Erythroblast (primary cell): ENCODE results near the gene ALAS1.

Source experiments
- DNase-seq, 2 experiments: peaks; one replicate each; lab custom pipeline; 2025; lab: John Stamatoyannopoulos, UW
- GATA1 ChIP-seq: IDR thresholded peaks from 2 replicates; pipeline ENCODE4 v1.6.1; 2011; ENCODE audit warnings: low read depth, mild to moderate bottlenecking, control low read depth, low read length, moderate library complexity
- POLR2A ChIP-seq: IDR thresholded peaks from 2 replicates; pipeline ENCODE4 v1.6.1; 2011; ENCODE audit warnings: mild to moderate bottlenecking, low read length

Gene ALAS1

DNA sequence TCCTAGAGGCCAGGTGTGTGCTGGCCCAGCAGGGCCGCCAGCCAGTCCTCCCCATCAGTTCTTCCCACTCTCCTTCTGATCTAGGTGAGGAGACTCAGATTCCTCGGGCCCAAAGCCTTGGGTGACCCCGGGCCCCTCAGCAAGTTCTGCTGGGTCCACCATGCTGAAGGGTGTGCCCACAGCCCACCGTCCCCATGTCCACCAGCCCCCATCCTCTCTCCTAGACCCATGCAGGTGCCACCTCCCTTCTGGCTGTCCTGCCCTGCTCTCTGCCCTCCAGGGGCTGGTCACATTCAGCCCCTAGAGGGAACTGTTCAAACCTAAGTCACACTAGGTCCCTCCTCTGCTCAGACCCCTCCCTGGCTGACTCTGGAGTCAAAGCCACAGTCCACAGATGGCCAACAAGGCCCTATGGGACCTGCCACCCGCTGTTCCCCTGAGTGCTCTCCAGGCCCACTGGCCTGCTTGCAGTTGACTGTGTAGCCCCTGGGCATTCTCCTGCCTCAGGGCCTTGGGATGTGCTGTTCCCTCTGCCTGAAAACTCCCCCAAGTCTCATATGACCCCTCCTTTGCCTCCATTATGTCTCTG is 28.4 kb downstream of the ALAS1 start:
- no peak for DNase-seq
- TF ChIP-seq POLR2A (no peak), GATA1 (no peak)

DNA sequence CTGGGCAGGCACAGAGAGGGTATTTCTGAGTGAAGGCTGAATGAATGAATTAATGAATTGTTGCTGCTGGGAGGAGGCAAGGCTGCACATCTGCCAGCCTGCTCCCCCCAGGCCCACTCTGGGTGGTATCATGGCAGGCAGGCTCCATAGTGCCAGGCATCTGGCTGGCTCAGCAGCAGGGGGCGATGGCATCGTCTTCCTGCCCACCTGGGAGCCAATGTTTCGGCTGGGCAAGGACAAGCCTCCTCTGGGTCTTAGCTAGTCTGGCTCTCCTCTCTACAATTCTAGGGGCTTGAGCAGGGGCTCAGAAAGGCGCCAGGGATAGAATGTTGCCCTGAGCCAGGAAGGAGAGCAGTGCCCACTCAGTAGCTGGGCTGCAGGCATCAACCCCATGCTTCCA is 29.2 kb downstream of the ALAS1 start:
- DNase-seq, result no peak
- TF ChIP-seq POLR2A, result no peak
- no peak for TF ChIP-seq GATA1

DNA sequence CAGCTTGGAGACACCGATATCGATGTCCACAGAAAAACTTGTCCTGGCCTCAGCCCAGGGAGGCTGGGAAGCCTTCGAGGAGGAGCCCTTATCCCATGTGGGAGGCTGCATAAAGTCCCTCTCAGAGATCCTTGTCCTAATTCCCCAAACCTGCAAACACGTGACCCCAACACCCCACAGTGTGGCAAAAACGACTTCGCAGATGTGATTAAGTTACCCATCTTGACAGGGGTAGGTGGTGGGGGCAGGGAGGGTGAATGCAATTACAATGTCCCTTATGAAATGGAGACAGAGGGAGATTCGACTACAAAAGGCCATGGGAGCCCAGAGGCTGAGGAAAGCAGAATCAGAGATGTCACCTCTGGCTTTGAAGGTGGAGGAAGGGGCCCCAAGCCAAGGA is 29.8 kb downstream of the ALAS1 start:
- no peak for TF ChIP-seq GATA1
- no peak for TF ChIP-seq POLR2A
- DNase-seq, result no peak

DNA sequence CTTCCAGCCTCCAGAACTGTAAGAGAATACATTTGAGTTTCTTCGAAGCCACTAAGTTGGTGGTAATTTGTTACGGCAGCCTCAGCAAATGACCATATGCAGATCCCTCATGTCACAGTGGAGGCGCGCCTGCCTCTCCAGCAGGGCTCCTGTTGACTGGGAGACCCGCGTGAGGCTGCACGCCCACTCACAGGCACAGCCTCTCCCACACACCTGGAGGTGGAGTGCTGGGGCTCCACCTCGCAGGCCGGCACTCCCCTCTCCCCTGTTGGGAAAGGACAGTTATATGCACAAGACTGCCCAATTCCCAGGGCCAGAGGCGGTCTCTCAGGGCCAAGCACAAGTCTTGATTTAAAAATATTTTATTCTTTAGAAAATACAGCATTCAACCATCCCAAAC is 30.3 kb downstream of the ALAS1 start:
- TF ChIP-seq POLR2A, result no peak
- DNase-seq, result no peak

DNA sequence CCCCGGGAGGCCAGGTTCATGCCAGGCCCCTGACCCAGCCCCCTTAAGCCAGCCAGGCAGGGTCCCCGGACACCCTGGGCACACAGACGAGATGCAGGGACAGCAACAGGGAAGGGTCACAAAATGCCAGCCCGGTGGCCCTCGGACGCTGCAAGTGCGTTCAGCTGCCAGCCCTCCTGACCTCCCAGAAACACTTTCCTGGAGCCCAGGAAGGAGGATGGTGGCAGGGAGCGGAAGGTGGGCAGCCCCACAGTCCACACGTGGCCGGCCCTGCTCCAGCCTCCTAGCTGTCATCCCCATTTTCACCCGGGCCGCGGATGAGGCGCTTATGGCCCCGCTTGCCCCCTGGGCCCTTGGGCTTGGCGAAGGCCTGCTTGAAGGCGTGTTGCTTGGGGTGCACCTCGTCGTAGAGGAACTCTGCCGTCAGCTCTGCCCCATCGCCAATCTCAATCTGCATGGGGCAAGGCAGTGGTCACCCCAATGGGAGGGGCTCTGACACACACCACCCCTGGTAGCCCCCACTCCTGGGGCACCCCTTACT is 30.9 kb downstream of the ALAS1 start:
- TF ChIP-seq POLR2A (no peak), GATA1 (no peak)
- no peak for DNase-seq

DNA sequence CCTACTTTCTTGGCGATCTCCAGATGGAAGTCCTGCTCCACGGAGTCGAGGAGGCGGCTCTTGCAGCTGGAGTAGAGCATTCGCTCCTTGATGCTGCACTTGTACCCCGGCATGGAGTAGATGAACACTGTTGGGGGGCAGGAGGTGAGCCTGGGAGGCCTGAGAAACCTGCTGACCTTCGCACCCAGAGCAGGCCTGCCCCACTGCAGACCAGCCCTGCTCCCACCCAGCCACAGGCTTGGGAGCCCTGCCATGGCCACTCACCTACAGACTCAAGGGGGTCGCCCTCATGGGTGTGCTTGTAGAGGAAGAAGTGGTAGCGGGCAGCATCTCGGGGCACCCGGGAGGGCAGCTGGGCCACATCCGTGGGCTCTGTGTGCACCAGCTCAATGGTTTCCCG is 31.7 kb downstream of the ALAS1 start:
- DNase-seq, result no peak
- TF ChIP-seq POLR2A, result no peak
- no peak for TF ChIP-seq GATA1

DNA sequence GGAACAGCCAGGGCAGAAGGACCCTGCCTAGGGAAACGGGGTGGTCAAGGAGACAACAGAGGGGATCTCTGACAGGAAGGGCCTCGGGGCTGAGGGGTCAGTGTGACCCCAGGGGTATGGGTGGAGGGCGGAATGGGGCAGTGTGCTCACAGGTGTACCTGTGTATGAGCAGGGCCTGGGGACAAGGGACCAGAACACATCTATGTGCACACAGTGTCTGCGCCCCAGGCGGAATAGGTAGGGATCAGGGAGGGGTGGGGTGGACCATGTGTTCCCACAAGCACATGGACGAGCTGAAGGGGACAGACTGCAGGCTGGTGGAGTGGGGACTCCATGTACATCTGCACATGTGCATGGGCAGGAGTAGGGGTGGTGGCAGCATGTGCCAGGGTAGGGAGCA is 32.5 kb downstream of the ALAS1 start:
- no peak for DNase-seq
- TF ChIP-seq GATA1 (no peak), POLR2A (no peak)

DNA sequence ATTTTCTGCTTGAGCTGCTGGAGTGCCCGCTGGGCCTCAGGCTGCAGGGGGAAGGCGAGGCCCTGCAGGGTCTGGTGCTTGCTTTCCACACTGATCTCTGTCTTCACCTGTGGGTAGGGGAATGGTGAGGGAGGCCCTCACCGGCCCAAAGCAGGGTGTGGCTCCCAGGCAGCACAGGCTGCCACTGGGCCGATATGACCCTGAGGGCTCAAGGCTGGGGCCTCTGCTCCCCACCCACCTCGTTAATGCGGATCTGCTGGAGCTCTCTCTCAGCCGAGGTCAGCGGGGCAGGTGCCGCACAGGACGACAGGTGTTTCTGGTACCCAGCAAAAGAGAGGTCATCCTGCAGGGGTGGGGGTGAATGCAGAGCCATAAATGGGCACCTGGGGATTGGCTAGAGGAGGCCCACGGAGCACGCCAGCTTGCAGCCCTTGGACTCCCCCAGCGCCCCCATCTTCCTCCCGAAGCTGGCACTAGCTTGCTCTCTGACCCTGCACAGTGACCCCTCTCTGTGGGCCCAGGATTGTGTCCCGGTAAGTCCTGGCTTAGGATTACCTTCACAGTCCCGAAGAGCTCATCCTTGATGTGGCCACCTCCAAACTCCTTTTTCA is 33.0 kb downstream of the ALAS1 start:
- TF ChIP-seq GATA1, result no peak
- no peak for TF ChIP-seq POLR2A

DNA sequence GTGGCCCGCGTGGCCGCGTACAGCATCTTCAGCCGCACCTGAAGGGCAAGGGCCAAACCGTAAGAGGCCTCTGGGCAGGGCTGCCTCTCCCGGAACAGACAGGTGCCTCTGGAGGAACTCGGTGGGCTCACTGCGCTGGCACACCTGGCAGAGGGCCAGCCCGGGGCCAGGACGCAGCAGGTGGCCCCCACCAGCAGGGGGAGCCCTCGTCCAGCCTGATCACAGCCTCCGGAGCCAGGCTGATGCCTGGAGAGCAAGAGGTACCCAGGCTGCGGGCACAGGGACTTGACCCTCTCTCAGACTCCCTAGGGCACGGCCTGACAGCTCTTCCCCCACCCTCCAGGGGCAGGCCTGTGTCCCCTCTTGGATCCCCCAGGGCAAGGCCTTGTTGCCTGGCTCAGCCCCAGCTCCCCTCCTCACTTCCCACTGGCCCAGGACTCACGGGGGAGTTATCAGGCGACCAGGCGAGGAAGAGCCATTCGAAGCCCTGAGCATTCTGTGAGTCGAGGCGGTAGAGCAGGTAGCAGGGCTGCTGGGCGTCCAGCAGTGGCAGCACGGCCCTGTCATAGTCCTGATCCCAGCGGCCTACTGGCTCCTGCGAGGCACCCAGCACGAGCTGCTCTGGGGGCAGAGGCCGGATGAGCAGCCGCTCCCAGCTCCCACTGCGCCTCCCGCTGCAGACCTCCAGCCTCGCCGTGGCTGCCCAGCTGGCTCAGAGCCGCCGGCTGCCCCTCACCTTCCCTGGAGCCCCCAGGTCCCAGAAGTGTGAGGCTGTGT is 33.7 kb downstream of the ALAS1 start:
- TF ChIP-seq POLR2A (no peak), GATA1 (no peak)
- DNase-seq, result peak; percentile 79 to 91

More for the DNA sequence above, 33.0 kb downstream of the ALAS1 start:
- DNase-seq, result no peak

DNA sequence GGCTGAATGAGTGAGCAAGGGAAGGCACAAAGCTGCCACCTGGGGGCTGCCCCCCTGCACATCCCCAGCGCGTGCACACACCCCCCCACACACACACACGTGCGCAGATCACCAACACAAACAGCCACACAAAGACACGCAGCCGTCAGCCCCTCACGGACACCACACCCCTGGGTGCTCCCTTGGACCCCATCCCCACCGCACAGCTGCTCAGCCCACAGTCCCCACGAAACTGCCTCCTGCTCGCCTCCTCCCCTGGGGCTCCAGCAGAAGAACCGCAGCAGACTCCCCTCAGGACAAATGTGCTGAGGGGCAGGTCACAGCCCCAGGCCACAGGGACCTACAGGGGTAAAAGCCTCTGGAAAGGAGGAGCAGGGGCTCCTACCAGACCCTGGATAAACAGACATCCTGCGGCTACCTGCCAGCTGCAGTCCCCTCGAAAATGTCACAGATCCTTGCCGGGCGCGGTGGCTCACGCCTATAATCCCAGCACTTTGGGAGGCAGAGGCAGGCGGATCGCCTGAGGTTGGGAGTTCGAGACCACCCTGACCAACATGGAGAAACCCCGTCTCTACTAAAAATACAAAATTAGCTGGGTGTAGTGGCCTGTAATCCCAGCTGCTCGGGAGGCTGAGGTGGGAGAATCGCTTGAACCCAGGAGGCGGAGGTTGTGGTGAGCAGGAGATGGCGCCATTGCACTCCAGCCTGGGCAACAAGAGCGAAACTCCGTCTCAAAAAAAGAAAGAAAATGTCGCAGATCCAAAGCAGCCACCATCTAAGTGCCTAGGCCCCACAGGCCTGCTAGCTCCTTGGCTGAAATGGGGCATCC is 34.5 kb downstream of the ALAS1 start:
- TF ChIP-seq POLR2A (no peak), GATA1 (no peak)
- peak; percentile 18 to 30 for DNase-seq

DNA sequence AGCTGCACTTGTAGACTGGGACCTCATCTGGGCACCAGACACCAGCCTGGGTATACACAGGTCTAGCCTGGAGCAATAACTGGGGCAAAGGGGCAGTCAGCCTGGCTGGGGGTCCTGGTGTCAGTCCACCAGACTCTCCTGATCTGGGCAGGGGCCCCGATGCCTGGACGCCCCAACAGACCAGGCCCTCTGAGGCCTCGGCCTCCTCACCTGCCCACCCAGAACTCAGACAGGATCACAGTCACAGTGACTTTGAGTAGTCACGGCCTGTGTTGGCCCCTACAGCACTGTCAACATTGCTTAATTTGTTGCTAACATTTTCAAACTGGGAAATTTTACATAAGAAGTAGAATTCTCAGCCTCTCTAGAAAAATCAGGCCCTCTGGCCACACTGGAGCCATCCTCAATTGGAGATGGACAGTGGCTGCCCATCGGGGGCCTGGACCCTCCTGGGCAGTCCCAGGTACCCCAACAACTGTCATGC is 35.2 kb downstream of the ALAS1 start:
- TF ChIP-seq POLR2A (no peak), GATA1 (no peak)
- DNase-seq, result no peak

DNA sequence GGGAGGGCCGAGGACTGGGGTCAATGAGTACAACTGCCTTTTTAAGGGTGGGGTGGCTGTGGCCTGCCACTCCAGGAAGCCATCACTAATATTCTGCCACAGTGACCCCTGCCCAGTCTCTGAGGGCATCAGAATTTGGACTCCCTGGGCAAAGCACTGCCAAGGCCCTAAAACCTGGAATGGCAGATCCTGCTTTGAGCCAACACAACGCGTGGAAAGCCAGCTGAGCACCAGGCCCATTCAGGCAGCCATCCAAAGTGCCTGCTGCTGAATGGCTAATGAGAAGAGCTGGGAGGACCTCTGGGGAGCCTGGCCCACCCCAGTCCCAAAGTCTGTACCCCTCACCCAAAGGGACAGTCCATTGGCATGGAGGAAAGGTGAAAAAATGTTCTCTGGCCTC is 36.0 kb downstream of the ALAS1 start:
- no peak for DNase-seq
- TF ChIP-seq POLR2A, result no peak
- TF ChIP-seq GATA1, result no peak
